ENCODE data around the gene ENTHD1.

ENTHD1 gene

GRCh38 chr22:39710380-39711150, 183.0 kb downstream of the ENTHD1 start:
- no peak for DNase-seq

- DNase-seq: no peak
These were observed 185.7 kb downstream of the ENTHD1 start for GRCh38 chr22:39707816-39708215.

GRCh38 chr22:39707351-39707750, 186.2 kb downstream of the ENTHD1 start:
- no peak for DNase-seq

- DNase-seq: no peak
These were observed 187.0 kb downstream of the ENTHD1 start for GRCh38 chr22:39706376-39707140.

GRCh38 chr22:39705386-39705785, 188.2 kb downstream of the ENTHD1 start:
- DNase-seq: no peak

GRCh38 chr22:39703928-39704639, 189.5 kb downstream of the ENTHD1 start:
- no peak for DNase-seq

GRCh38 chr22:39703091-39703490, 190.5 kb downstream of the ENTHD1 start:
- no peak for DNase-seq

- DNase-seq: no peak
These were observed 193.0 kb downstream of the ENTHD1 start for GRCh38 chr22:39700565-39700964.

GRCh38 chr22:39699631-39700360, 193.8 kb downstream of the ENTHD1 start:
- DNase-seq: no peak

GRCh38 chr22:39697790-39698430, 195.7 kb downstream of the ENTHD1 start:
- DNase-seq: no peak

- DNase-seq: no peak
These were observed 199.5 kb downstream of the ENTHD1 start for GRCh38 chr22:39693943-39694500.

All from activated CD4-positive, CD25-positive, alpha-beta regulatory T cell (primary cell).